ENCODE measurements around the gene MATR3. TPM values are rescaled to one million over a fixed set of nuclear protein-coding genes. Genes with fewer than 3 reads are reported as not detected.
A peak's percentile ranks its signal among the peaks of the same experiment; 100 is the strongest.
"Not testable (repeated sequence)": the region's sequence is repeated elsewhere in the genome, so short reads cannot be mapped to it uniquely, and the experiment has no call there.

Gene MATR3
- total RNA-seq, 1 donor from 2014 or later, result 276 TPM

- TF ChIP-seq, protein P1, sequence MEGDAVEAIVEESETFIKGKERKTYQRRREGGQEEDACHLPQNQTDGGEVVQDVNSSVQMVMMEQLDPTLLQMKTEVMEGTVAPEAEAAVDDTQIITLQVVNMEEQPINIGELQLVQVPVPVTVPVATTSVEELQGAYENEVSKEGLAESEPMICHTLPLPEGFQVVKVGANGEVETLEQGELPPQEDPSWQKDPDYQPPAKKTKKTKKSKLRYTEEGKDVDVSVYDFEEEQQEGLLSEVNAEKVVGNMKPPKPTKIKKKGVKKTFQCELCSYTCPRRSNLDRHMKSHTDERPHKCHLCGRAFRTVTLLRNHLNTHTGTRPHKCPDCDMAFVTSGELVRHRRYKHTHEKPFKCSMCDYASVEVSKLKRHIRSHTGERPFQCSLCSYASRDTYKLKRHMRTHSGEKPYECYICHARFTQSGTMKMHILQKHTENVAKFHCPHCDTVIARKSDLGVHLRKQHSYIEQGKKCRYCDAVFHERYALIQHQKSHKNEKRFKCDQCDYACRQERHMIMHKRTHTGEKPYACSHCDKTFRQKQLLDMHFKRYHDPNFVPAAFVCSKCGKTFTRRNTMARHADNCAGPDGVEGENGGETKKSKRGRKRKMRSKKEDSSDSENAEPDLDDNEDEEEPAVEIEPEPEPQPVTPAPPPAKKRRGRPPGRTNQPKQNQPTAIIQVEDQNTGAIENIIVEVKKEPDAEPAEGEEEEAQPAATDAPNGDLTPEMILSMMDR (conservative IDR thresholded peaks at IDR 0.05), result no peak
- peaks cover 6% of the 10 kb centered on the region for H3K27me3 Mint-ChIP-seq
- no peaks in the 10 kb centered on the region for H3K9me3 Mint-ChIP-seq
- H3K27ac Mint-ChIP-seq, result peak overlapping the region; percentile 99
- H3K36me3 Mint-ChIP-seq, result peaks cover 21% of the 10 kb centered on the region
- H3K4me3 Mint-ChIP-seq, result peak overlapping the region; percentile 100
- DNase-seq (ENCODE audit: extremely low spot score, unreplicated experiment), result no peak
- H3K4me1 Mint-ChIP-seq (ENCODE audit: unreplicated experiment), result peaks cover 34% of the 10 kb centered on the region
Observed at GRCh38 chr5:139341187-139341688, 47.7 kb downstream of the MATR3 start.

GRCh38 chr5:139341689-139342422 lies 48.3 kb downstream of the MATR3 start, which contains the start of gene PAIP2:
Gene PAIP2, plus strand, starts transcription at chr5:139341854. Its CDS starts 21,931 bp downstream, at chr5:139363785.
- TF ChIP-seq, protein P1 (conservative IDR thresholded peaks at IDR 0.05), result peak; percentile 64
- peaks cover 21% of the 10 kb centered on the region for H3K36me3 Mint-ChIP-seq
- H3K9me3 Mint-ChIP-seq, result no peaks in the 10 kb centered on the region
- H3K27me3 Mint-ChIP-seq, result peaks cover 6% of the 10 kb centered on the region
- peak within 1 kb of the TSS; percentile 99 for H3K27ac Mint-ChIP-seq
- peak; percentile 97 for DNase-seq (ENCODE audit: extremely low spot score, unreplicated experiment)
- peaks cover 34% of the 10 kb centered on the region for H3K4me1 Mint-ChIP-seq (ENCODE audit: unreplicated experiment)
- peak within 1 kb of the TSS; percentile 100 for H3K4me3 Mint-ChIP-seq

GRCh38 chr5:139342423-139342723 lies 48.8 kb downstream of the MATR3 start:
- H3K27me3 Mint-ChIP-seq, result peaks cover 6% of the 10 kb centered on the region
- H3K27ac Mint-ChIP-seq, result peak overlapping the region; percentile 99
- H3K36me3 Mint-ChIP-seq, result peaks cover 21% of the 10 kb centered on the region
- TF ChIP-seq, protein P1 (conservative IDR thresholded peaks at IDR 0.05), result no peak
- no peak for DNase-seq (ENCODE audit: extremely low spot score, unreplicated experiment)
- H3K4me3 Mint-ChIP-seq, result peak overlapping the region; percentile 100
- peaks cover 34% of the 10 kb centered on the region for H3K4me1 Mint-ChIP-seq (ENCODE audit: unreplicated experiment)
- no peaks in the 10 kb centered on the region for H3K9me3 Mint-ChIP-seq

- Mint-ChIP-seq H3K9me3 (no peaks in the 10 kb centered on the region), H3K4me3 (peak overlapping the region; percentile 100), H3K27ac (peak overlapping the region; percentile 99), H3K27me3 (peaks cover 6% of the 10 kb centered on the region), H3K36me3 (peaks cover 21% of the 10 kb centered on the region), H3K4me1 (ENCODE audit: unreplicated experiment) (peaks cover 34% of the 10 kb centered on the region)
- TF ChIP-seq, protein P1 (conservative IDR thresholded peaks at IDR 0.05), result no peak
- no peak for DNase-seq (ENCODE audit: extremely low spot score, unreplicated experiment)
Observed at GRCh38 chr5:139343476-139343875, 49.9 kb downstream of the MATR3 start.

DNA sequence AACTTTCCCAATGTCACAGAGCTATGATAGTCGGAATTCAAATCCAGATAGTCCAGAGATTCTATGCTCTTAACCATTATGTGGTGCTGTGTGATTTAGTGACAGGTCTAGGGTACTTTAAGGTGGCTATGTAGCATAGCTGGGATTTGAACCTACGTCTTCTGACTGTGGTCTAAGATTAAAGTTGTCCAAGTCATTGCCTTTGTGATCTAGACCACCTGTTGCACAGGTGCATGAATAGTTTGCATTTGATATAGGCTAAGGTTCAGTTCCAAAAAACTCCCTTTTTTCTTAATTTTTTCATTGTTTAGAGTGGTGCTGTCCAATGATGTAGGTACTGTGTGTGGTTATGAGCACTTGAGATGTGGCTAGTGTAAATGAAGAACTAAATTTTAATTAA lies 50.6 kb downstream of the MATR3 start:
- Mint-ChIP-seq H3K4me3 (peak overlapping the region; percentile 77), H3K27ac (peak overlapping the region; percentile 23), H3K27me3 (peaks cover 6% of the 10 kb centered on the region), H3K9me3 (no peaks in the 10 kb centered on the region), H3K4me1 (ENCODE audit: unreplicated experiment) (peaks cover 34% of the 10 kb centered on the region), H3K36me3 (peaks cover 25% of the 10 kb centered on the region)
- TF ChIP-seq, protein P1 (conservative IDR thresholded peaks at IDR 0.05), result no peak
- no peak for DNase-seq (ENCODE audit: extremely low spot score, unreplicated experiment)

- H3K4me3 Mint-ChIP-seq; H3K9me3 Mint-ChIP-seq; DNase-seq (ENCODE audit: extremely low spot score, unreplicated experiment); H3K27me3 Mint-ChIP-seq: not testable (repeated sequence)
- H3K4me1 Mint-ChIP-seq (ENCODE audit: unreplicated experiment), result peaks cover 34% of the 10 kb centered on the region
- peak overlapping the region; percentile 39 for H3K27ac Mint-ChIP-seq
- H3K36me3 Mint-ChIP-seq, result peaks cover 25% of the 10 kb centered on the region
Observed at GRCh38 chr5:139345442-139345841, 51.9 kb downstream of the MATR3 start.

- H3K4me3 Mint-ChIP-seq; H3K9me3 Mint-ChIP-seq; H3K27ac Mint-ChIP-seq; H3K27me3 Mint-ChIP-seq; DNase-seq (ENCODE audit: extremely low spot score, unreplicated experiment): not testable (repeated sequence)
- Mint-ChIP-seq H3K4me1 (ENCODE audit: unreplicated experiment) (peaks cover 25% of the 10 kb centered on the region), H3K36me3 (peaks cover 34% of the 10 kb centered on the region)
Observed at GRCh38 chr5:139347863-139348262, 54.3 kb downstream of the MATR3 start.

All from type B pancreatic cell (in vitro differentiated cells).